AG04449 (cell line): ENCODE results near the gene CDO1.
A peak's percentile ranks its signal among the peaks of the same experiment; 100 is the strongest.

Source experiments
- CTCF ChIA-PET: fragments of 350-600 bp; formaldehyde crosslinking; extraction: SDS; loops from one replicate; lab custom pipeline; 2021; ENCODE audit warnings: antibody characterized with exemption; lab: Yijun Ruan, JAX
- POLR2A ChIA-PET: fragments of 400-600, 350-600 bp; formaldehyde crosslinking; extraction: SDS; loops from one replicate; lab custom pipeline; 2020; ENCODE audit warnings: antibody characterized with exemption, inconsistent platforms; lab: Yijun Ruan, JAX
- DNase-seq: peaks from one replicate; pipeline ENCODE4 v3.0.0-alpha.2; 2010; ENCODE audit warnings: low read depth, low spot score
- H3K4me3 ChIP-seq: 2 replicates; pipeline ENCODE4 v1.5.1; 2011; ENCODE audit warnings: low read depth, mild to moderate bottlenecking, control low read depth, low read length
- TF ChIP-seq, protein P1 (sequence below): IDR thresholded peaks from one replicate; pipeline ENCODE4 v1.5.1; 2011; ENCODE audit warnings: mild to moderate bottlenecking, moderate library complexity, low read length, control low read depth, inconsistent platforms; ENCODE audit not compliant: insufficient read depth; ENCODE audit errors: missing control alignments

The CDO1 gene

DNA sequence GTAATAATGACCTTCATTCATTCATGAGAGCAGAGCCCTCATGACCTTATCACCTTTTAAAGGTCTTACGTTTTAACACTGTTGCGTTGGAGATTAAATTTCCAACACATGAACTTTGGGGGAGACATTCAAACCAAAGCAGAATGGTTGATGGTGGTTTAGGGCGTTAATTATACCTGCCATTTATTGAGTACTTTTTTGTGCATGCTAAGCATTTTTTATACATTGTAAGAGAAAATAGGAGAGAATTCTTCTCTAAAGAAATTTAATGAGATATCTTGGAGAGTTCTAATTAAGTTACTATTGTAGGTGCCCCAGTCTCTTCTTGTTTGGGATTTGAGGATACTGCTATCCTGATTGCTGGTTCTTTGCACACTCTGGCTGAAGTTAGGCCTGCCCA, 37.7 kb upstream of the CDO1 start:
- TF ChIP-seq, protein P1, sequence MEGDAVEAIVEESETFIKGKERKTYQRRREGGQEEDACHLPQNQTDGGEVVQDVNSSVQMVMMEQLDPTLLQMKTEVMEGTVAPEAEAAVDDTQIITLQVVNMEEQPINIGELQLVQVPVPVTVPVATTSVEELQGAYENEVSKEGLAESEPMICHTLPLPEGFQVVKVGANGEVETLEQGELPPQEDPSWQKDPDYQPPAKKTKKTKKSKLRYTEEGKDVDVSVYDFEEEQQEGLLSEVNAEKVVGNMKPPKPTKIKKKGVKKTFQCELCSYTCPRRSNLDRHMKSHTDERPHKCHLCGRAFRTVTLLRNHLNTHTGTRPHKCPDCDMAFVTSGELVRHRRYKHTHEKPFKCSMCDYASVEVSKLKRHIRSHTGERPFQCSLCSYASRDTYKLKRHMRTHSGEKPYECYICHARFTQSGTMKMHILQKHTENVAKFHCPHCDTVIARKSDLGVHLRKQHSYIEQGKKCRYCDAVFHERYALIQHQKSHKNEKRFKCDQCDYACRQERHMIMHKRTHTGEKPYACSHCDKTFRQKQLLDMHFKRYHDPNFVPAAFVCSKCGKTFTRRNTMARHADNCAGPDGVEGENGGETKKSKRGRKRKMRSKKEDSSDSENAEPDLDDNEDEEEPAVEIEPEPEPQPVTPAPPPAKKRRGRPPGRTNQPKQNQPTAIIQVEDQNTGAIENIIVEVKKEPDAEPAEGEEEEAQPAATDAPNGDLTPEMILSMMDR = no peak
- no peak for DNase-seq
- POLR2A ChIA-PET = no interaction called here
- no peak overlapping the region for H3K4me3 ChIP-seq
- CTCF ChIA-PET = no interaction called here

DNA sequence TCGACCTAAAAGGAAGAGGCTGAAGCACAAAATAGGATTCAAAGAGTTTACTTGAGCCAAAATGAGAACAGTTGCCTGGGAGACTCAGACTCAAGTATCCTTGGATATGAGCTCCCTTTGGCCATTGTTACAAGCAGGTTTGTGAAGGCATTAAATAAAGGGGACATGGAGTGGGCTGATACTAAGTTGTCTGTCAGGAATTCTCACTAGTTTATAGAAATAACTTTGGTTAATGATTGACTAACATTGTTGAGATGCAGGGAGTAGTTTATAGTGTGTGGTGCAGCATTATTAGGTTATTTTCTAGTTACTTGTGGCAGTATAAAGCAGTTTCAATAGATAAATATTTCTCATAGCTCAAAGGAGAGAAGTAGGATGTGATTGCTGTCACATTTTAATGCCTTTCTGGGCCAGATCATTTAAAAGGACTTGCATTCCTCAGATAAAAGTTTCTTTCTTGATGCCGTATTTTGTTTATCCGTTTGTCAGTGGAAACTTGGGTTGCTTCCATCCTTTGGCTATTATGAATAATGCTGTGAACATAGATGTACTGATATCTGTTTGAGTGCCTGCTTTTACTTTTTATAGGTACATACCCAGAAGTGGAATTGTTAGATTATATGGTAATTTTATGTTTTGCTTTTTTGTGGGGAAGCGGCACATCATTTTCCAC, 34.4 kb upstream of the CDO1 start:
- TF ChIP-seq, protein P1 = no peak
- CTCF ChIA-PET = no interaction called here
- POLR2A ChIA-PET = no interaction called here
- DNase-seq = no peak
- no peak overlapping the region for H3K4me3 ChIP-seq

DNA sequence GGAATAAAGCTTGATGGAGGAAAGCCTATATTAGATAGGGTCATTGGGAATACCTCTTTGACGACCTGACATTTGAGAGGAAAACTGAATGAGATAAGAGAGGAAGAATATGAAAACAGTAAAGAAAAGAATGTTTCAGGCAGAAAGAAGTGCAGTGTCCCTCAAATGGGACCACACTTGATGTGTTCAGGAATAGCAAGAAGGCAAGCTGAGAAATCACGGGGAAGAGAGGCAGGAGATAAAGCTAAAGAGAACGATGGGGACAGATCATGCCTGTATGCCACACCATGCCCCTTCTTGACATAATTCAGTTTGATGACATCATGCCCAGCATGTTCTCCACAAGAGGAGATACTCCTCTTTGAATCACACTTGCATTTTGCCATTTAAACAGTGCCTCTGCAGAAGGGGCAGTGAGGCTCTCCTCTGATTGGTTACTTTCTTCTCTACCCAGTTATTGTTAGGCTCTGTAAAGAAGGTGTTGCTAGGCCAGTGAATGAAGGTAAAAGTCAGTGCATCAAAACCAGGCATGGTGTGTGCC, 32.9 kb upstream of the CDO1 start:
- POLR2A ChIA-PET = no interaction called here
- CTCF ChIA-PET = interaction anchor here (0.6 to 1.8 kb wide), 3 partner anchors 10 to 261 kb away, joined by 3 to 4 read pairs (median 3); no protein-coding TSS in a partner anchor
- TF ChIP-seq, protein P1 = no peak
- no peak for DNase-seq
- H3K4me3 ChIP-seq = no peak overlapping the region

DNA sequence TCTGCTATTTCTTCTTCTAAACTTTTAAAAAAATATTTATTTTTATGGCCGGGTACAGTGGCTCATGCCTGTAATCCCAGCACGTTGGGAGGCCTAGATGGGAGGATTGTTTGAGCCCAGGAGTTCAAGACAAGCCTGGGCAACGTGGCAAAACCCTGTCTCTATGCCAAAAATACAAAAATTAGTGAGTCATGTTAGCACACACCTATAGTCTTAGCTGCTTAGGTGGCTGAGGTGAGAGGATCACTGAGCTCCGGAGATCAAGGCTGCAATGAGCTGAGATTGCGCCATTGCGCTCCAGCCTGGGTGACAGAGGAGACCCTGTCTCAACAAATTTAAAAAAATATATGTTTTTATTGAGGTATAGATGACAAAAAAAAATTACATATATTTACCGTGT, 30.8 kb upstream of the CDO1 start:
- ChIA-PET POLR2A (no interaction called here), CTCF (interaction anchor here (1.8 kb wide), 1 partner anchor 8 kb away, joined by 4 read pairs; no protein-coding TSS in a partner anchor)
- DNase-seq = no peak
- TF ChIP-seq, protein P1 = no peak
- H3K4me3 ChIP-seq = no peak overlapping the region

DNA sequence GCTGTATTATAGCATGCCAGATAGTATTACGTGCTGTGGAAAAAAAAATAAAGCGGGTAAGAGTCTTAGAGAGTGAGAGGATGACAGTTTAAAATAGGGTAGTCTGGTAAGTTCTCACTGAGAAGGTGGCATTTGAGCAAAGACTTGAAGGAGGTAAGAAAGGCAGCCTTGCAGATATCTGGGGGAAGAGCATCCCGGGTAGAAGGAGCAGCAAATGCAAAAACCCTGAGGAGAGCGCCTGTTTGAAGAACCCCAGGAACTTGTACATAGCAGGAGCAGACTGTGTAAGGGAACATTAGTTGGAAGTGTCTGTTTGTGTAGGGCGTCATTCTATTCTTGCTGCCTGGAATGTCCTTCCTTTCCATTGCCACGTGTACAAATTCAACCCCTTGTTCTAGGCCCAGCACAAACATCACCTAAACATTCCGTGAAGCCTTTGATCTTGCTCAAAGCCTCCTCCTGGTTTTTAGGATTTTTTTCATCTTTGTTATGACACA, 27.9 kb upstream of the CDO1 start:
- POLR2A ChIA-PET = no interaction called here
- CTCF ChIA-PET = interaction anchor here (2.0 kb wide), 1 partner anchor 224 kb away, joined by 6 read pairs; no protein-coding TSS in a partner anchor
- TF ChIP-seq, protein P1 = no peak
- H3K4me3 ChIP-seq = no peak overlapping the region
- no peak for DNase-seq

DNA sequence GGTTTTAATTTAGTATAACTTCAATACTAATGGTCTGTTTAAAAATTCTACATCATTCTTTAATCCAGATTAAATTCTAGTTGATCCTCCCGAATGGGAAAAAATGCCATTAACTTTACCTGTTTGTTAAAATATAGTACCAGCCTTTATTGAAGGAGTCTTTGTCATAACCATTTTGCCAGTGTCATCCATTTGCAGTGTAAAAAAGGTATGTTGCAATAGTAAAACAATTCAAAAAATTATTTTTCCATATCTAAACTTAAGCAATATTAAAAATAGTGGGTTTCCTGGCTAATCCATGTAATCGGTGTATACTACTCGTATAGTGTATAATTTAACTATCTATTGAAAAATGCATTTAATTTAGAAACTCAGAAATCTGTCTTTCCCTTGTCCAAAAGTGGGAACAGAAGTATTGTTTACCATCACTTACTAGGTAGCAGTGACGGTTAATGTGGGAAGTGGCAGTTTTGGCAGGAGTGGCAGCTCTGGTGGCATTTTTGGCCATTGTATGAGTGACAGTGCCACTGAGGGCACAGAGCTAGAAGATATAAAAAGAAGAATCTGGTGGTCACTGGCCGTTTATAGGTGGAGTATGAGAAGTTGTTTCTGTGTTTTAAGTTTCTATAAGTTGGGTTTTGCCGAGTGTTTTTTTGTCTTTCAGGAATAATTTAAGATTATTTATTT, 27.1 kb upstream of the CDO1 start:
- ChIA-PET POLR2A (no interaction called here), CTCF (interaction anchor here (0.7 to 2.0 kb wide), 4 partner anchors 27 to 511 kb away, joined by 3 to 6 read pairs (median 4); no protein-coding TSS in a partner anchor)
- no peak for DNase-seq
- TF ChIP-seq, protein P1 = no peak
- H3K4me3 ChIP-seq = peak overlapping the region; percentile 81
